ENCODE results near the gene CLDN16. TPM values are rescaled to one million over a fixed set of nuclear protein-coding genes. Genes with fewer than 3 reads are reported as not detected.

CLDN16 gene
- total and polyA plus RNA-seq, 8 donors = 0.10 to 0.29 TPM; not detected in 6

DNA sequence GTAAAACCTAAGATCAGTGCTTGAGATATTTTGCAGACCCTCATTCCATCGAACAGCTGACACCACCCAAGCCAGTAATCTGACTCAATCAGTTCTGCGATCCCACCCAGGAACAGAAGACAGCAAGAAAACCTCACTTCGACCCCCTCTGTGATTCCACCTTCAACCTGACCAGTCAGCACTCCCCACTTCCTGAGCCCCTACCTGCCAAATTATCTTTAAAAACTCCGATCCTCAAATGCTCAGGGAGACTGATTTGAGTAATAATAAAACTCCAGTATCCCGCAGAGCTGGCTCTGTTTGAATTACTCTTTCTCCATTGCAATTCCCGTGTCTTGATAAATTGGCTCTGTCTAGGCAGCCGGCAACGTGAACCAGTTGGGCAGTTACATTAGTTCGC, 25.7 kb upstream of the CLDN16 start:
- intact Hi-C loops (cut with DNase I; ENCODE audit: low total_unique reads) = no loop called here
- TF ChIP-seq, protein P1, sequence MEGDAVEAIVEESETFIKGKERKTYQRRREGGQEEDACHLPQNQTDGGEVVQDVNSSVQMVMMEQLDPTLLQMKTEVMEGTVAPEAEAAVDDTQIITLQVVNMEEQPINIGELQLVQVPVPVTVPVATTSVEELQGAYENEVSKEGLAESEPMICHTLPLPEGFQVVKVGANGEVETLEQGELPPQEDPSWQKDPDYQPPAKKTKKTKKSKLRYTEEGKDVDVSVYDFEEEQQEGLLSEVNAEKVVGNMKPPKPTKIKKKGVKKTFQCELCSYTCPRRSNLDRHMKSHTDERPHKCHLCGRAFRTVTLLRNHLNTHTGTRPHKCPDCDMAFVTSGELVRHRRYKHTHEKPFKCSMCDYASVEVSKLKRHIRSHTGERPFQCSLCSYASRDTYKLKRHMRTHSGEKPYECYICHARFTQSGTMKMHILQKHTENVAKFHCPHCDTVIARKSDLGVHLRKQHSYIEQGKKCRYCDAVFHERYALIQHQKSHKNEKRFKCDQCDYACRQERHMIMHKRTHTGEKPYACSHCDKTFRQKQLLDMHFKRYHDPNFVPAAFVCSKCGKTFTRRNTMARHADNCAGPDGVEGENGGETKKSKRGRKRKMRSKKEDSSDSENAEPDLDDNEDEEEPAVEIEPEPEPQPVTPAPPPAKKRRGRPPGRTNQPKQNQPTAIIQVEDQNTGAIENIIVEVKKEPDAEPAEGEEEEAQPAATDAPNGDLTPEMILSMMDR (IDR thresholded peaks at IDR 0.05) = no peak
- TF ChIP-seq POLR2AphosphoS5 (IDR thresholded peaks at IDR 0.05) (no peak), POLR2A (IDR thresholded peaks at IDR 0.05) (no peak), EP300 (IDR thresholded peaks at IDR 0.05) (no peak)
- WGBS, 5 donors = 77 to 86% (median 81%) methylated on average over 9 of the region's 9 CpGs

GRCh38 chr3:190366133-190366532, 21.8 kb upstream of the CLDN16 start:
- WGBS, 5 donors = 42 to 71% (median 48%) methylated on average over 2 of the region's 2 CpGs
- TF ChIP-seq POLR2A (IDR thresholded peaks at IDR 0.05) = no peak
- TF ChIP-seq, protein P1 (IDR thresholded peaks at IDR 0.05) = no peak
- TF ChIP-seq POLR2AphosphoS5 (IDR thresholded peaks at IDR 0.05) = no peak
- no peak for TF ChIP-seq EP300 (IDR thresholded peaks at IDR 0.05)
- peaks cover 0 to 6% (median 0%) of the 10 kb centered on the region in 4 donors for H3K4me1 ChIP-seq
- H3K9me3 ChIP-seq = no peaks in the 10 kb centered on the region
- intact Hi-C loops (cut with DNase I; ENCODE audit: low total_unique reads) = no loop called here
- H3K27ac ChIP-seq = no peak overlapping the region
- no peak for DNase-seq
- H3K27me3 ChIP-seq = no peaks in the 10 kb centered on the region
- no peak overlapping the region for H3K4me3 ChIP-seq
- no peaks in the 10 kb centered on the region for H3K36me3 ChIP-seq

More for the DNA sequence above, 25.7 kb upstream of the CLDN16 start:
- Histone ChIP-seq H3K4me3 (no peak overlapping the region), H3K4me1 (peaks cover 0 to 6% (median 0%) of the 10 kb centered on the region in 4 donors), H3K36me3 (no peaks in the 10 kb centered on the region), H3K9me3 (no peaks in the 10 kb centered on the region), H3K27me3 (no peaks in the 10 kb centered on the region), H3K27ac (no peak overlapping the region)
- DNase-seq = no peak

- no peak for DNase-seq
- Histone ChIP-seq H3K27me3 (no peaks in the 10 kb centered on the region), H3K27ac (no peak overlapping the region), H3K9me3 (no peaks in the 10 kb centered on the region), H3K4me1 (no peaks in the 10 kb centered on the region), H3K36me3 (no peaks in the 10 kb centered on the region), H3K4me3 (no peak overlapping the region)
- TF ChIP-seq POLR2AphosphoS5 (IDR thresholded peaks at IDR 0.05) (no peak), POLR2A (IDR thresholded peaks at IDR 0.05) (no peak), EP300 (IDR thresholded peaks at IDR 0.05) (no peak)
- TF ChIP-seq, protein P1 (IDR thresholded peaks at IDR 0.05) = no peak
- intact Hi-C loops (cut with DNase I; ENCODE audit: low total_unique reads) = no loop called here
These were observed 19.1 kb upstream of the CLDN16 start for GRCh38 chr3:190368881-190369280.

- Histone ChIP-seq H3K36me3 (no peaks in the 10 kb centered on the region), H3K4me3 (no peak overlapping the region), H3K27ac (no peak overlapping the region), H3K4me1 (no peaks in the 10 kb centered on the region), H3K27me3 (no peaks in the 10 kb centered on the region), H3K9me3 (no peaks in the 10 kb centered on the region)
- WGBS, 5 donors = 72 to 89% (median 83%) methylated on average over 5 of the region's 5 CpGs
- TF ChIP-seq, protein P1 (IDR thresholded peaks at IDR 0.05) = no peak
- no peak for TF ChIP-seq POLR2A (IDR thresholded peaks at IDR 0.05)
- no peak for TF ChIP-seq POLR2AphosphoS5 (IDR thresholded peaks at IDR 0.05)
- no peak for TF ChIP-seq EP300 (IDR thresholded peaks at IDR 0.05)
- intact Hi-C loops (cut with DNase I; ENCODE audit: low total_unique reads) = no loop called here
- no peak for DNase-seq
These were observed 18.2 kb upstream of the CLDN16 start for GRCh38 chr3:190369668-190370295.

Measured in stomach (tissue), 9 donors.